ENCODE results near the gene TMEM115.

DNA sequence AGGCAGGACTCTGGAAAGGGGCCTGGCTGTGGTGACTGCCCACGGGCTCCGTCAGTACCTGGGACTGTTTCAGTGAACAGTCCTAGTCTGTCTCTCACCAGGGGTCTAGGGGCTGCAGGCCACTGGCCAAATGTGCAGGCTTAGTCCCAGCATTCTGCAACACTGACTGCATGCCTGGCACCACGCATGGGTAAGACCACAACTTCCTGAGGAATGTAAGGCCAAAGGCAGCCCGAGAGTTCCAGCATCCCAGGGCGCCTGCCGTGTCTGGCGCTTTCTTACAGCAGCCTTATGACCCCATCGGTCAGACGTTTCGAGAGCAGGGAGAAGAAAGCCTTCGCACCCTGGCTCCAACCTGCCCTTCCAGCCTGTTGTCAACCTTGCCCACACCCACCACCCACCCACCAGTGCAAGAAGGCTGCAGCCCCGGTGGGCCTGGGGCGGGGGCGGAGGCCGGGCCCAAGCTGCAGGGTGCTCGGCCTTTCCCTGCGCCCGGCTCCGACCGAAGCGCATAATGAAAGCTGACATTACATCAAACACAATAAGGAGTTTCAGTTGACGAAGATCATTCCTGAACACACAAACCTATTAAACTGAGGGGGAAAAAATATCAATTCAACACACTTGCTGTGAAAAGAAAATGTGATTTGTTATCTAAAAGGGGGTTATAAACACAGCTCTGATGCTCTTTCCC is 29.5 kb upstream of the TMEM115 start:
- TF ChIP-seq, protein P1, sequence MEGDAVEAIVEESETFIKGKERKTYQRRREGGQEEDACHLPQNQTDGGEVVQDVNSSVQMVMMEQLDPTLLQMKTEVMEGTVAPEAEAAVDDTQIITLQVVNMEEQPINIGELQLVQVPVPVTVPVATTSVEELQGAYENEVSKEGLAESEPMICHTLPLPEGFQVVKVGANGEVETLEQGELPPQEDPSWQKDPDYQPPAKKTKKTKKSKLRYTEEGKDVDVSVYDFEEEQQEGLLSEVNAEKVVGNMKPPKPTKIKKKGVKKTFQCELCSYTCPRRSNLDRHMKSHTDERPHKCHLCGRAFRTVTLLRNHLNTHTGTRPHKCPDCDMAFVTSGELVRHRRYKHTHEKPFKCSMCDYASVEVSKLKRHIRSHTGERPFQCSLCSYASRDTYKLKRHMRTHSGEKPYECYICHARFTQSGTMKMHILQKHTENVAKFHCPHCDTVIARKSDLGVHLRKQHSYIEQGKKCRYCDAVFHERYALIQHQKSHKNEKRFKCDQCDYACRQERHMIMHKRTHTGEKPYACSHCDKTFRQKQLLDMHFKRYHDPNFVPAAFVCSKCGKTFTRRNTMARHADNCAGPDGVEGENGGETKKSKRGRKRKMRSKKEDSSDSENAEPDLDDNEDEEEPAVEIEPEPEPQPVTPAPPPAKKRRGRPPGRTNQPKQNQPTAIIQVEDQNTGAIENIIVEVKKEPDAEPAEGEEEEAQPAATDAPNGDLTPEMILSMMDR (IDR thresholded peaks at IDR 0.05) = no peak
- no peak for TF ChIP-seq POLR2A (IDR thresholded peaks at IDR 0.05)

Data from prostate gland (tissue), 2 donors.